GM18868 (cell line): Measurements from ENCODE around the gene KIRREL2.

ENCODE experiments used
- ATAC-seq: cut with Tn5 transposase; IDR thresholded peaks from one replicate; pipeline ENCODE4 v1.9.1; 2021; ENCODE audit warnings: mild to moderate bottlenecking, moderate library complexity; ENCODE audit not compliant: unreplicated experiment

The KIRREL2 gene

DNA sequence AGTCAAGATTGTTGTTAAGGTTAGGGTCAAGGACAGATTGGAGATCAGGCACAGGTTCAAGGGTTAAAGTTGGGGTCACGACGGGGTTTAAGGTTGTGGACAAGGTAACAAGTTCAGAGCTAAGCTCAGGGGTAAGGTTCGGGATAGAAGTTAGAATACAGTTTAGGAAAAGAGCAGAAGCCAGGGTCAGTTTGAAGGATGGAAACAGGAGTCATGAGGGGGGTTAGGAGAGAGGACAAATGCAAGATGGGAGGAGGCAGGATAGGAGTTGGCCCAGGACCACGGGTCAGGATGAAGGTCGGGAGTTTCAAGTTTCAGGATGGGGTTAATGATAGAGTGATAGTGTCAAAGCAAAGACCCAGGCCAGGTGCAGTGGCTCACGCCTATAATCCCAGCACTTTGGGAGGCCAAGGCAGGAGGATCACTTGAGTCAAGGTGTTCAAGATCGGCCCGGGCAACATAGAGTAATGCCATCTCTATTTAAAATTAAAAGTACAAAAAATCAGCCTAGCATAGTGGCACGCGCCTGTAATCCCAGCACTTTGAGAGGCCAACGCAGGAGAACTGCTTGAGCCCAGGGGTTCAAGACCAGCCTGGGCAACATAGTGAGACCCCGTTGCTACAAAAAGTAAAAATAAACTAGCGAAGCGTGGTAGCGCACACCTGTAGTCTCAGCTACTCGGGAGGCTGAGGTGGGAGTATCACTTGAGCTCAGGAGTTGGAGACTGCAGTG, 12.1 kb upstream of the KIRREL2 start:
- ATAC-seq, result no peak

DNA sequence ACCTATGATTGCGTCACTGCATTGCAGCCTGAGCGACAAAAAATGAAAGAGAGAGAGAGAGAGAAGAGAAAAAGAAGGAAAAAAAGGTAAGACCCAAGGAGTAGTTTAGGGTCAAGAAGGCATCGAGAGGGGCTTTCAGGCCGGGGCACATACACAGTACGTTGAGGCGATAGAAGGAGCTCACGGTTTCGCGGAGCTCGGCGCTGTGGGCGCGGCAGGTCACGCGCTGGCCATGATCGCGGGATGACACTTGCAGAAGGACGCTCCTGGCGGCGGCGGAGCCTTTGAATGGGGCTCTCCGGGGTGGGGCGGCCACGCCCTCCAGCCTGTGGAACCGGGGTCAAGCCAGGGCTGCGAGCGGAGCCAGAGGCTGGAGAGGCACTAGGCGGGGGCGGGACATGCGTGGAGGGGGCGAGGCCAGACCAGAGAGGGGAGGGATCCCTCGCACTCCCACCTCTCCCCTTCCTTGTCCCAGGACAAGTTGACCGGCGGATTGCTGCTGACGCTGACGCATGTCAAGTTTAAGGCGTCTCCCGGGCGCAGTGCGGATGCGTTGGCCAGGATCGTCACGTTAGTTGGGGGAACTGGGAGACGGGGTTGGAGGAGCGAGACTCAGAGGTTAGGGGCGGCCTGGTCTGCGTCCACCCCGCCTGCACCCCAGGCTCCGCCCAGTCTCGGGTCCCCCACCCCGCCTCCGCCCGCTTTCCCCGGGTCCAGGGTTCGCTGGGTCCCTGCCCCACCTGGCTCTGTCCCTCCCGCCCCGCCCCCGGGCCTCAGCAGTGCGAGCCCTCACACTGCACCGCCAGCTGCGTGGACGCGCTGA, 11.3 kb upstream of the KIRREL2 start:
- no peak for ATAC-seq

DNA sequence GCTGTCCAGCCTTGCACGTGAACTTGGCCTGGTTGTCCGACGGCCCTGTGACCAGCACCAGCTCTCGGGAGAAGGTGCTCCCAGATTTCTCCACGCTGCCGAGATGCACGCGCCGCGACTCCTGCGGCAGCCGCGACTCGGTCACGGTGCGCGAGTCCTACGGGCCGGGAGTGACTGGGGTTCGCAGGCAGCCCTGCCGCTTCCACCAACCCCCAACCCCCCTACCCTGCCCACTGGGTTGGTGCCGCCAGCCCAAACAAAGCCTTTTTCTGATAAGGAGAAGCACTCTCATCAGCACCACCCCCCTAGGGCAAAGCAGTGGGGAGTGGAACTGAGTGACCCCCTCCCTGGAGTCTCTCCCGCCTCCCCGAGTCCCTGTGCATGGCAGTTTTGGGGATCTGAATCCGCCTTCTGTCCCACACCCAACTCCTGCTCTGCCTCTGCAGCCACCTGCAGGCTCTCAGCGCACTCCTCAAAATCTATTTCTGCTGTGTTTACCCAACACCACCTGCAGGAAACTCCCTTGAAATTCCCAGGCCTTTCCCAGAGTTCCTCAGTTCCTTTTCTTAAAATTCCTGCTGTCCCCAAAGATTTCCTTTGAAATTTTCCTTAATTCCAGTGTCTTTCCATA, 10.6 kb upstream of the KIRREL2 start:
- no peak for ATAC-seq

- ATAC-seq, result no peak
Measured at GRCh38 chr19:35847911-35848310, 8.8 kb upstream of the KIRREL2 start.

GRCh38 chr19:35848486-35848885, 8.2 kb upstream of the KIRREL2 start:
- ATAC-seq, result no peak

GRCh38 chr19:35848919-35849505, 7.7 kb upstream of the KIRREL2 start:
- ATAC-seq, result no peak

- no peak for ATAC-seq
Measured at GRCh38 chr19:35851213-35852028, 5.3 kb upstream of the KIRREL2 start.

GRCh38 chr19:35852029-35852780, 4.5 kb upstream of the KIRREL2 start, which contains the start of gene NPHS1:
Gene NPHS1 (minus strand): TSS chr19:35852504. CDS start chr19:35851837, 667 bp downstream.
- ATAC-seq, result no peak

GRCh38 chr19:35853038-35853756, 3.5 kb upstream of the KIRREL2 start:
- no peak for ATAC-seq

DNA sequence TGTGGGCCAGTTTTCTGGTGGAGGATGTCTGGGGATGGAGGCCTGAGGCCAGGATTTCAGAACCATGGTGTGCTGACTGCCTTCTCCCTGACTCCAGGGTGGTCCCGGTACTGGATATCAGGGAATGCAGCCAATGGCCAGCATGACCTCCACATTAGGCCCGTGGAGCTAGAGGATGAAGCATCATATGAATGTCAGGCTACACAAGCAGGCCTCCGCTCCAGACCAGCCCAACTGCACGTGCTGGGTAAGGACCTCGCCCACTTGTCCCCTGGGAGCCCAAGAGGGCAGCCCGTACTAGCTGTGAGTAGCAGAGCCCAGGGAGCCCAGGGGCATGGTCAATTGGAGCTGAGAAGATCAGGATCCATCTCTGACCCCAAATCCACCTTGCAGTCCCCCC, 1.6 kb downstream of the KIRREL2 start:
- ATAC-seq, result no peak

DNA sequence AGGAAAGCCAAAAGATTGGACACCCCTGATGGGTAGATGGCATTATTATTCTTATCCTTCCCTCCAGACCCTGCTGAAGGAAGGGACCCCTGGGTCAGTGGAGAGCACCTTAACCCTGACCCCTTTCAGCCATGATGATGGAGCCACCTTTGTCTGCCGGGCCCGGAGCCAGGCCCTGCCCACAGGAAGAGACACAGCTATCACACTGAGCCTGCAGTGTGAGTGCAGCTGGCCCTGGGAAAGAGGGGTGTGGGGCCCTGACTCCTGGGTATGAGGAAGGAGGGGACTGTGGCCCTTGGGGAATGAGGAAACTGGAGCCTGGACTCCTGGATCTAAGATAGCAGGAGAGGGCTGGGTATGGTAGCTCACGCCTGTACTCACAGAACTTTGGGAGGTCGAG, 2.7 kb downstream of the KIRREL2 start:
- no peak for ATAC-seq

DNA sequence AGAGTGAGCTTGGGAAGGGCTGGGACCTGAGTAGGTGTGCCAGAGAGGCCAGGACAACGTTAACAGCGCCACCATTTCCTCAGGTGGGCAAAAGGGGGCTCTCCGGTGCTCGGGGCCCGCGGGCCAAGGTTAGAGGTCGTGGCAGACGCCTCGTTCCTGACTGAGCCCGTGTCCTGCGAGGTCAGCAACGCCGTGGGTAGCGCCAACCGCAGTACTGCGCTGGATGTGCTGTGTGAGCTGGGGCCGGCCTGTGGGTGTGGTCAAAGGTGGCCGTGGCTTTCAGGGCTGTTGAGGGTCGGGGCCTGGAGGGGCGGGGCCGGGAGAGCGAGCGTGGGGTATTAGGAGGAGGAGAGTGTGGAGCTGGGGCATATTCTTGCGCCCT, 3.7 kb downstream of the KIRREL2 start:
- no peak for ATAC-seq

DNA sequence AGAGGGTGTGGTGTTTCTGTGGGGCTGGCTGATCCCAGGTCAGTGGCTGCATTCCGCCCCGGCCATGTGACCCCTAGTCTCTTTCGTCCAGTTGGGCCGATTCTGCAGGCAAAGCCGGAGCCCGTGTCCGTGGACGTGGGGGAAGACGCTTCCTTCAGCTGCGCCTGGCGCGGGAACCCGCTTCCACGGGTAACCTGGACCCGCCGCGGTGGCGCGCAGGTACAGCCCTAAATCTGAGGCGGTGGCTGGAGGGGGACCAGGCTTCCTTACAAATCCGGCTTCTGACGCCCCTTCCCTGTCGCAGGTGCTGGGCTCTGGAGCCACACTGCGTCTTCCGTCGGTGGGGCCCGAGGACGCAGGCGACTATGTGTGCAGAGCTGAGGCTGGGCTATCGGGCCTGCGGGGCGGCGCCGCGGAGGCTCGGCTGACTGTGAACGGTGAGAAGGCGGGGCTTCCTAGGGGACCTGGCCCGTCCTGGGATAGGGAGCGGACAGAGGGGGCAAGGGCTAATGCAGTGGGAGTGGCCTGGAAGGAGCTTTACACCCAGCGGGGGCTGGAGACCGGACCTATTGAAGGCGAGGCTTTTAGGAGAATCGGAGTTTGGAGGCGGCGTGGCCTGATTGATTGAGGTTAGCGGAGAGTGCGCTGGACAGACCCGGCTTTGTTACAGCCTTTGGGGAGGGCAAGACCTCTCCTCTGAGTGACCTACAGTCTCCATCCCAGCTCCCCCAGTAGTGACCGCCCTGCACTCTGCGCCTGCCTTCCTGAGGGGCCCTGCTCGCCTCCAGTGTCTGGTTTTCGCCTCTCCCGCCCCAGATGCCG, 4.3 kb downstream of the KIRREL2 start:
- ATAC-seq, result no peak

DNA sequence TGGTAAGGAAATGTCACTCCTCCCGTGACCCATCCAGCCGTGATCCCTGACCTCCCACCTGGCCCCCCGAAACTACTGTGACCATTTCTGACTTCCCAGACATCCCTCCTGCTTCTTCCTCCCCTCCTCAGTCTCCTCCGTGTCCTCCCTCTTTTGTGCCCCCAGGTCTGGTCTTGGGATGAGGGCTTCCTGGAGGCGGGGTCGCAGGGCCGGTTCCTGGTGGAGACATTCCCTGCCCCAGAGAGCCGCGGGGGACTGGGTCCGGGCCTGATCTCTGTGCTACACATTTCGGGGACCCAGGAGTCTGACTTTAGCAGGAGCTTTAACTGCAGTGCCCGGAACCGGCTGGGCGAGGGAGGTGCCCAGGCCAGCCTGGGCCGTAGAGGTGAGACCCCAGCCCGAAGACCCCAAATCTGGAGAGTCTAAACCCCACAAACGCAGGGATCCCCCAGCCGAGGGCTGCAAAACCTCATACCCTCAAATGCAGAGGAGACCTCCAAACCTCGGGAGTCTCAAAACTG, 5.0 kb downstream of the KIRREL2 start:
- ATAC-seq, result no peak

DNA sequence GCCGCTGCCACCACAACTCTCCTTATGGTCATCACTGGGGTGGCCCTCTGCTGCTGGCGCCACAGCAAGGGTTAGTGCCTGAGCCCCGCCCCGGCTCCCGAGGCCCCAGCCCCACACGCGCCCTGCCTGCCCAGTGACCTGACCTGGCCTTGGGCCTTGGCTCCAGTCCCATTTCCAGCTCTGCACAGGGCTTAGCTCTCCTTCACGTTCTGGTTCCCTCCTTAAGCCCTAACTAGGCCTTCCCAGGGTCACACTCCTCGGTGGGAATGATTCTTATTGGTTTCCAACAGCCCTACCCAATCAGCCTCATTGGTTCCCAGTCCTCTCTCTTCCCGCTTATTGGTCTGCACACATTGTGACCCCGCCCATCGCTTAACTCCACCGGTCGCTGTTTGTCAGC, 5.8 kb downstream of the KIRREL2 start:
- no peak for ATAC-seq

- no peak for ATAC-seq
Measured at GRCh38 chr19:35863018-35863417, 6.3 kb downstream of the KIRREL2 start.

DNA sequence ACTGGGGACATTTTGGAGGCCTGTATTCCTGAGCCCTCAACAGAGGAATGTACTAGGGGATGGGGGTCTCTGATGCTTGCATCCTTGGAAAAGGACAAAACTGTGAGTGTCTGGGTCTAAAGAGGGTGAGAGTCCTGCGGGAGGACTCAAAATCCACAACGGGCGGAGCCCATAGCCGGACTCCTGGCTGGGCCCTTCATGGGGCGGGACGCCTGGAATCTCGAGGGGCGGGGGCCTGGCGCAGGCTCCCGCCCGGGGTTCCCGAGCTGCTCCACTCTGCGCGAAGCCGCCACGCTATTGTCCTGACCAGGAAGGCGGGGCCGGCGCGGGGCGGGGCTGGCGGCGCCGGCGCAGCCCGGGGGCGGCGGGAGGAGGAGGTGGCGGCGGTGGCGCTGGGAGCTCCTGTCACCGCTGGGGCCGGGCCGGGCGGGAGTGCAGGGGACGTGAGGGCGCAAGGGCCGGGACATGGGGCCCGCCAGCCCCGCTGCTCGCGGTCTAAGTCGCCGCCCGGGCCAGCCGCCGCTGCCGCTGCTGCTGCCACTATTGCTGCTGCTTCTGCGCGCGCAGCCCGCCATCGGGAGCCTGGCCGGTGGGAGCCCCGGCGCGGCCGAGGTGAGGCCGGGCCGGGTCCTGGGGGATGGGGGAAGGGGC, 11.6 kb downstream of the KIRREL2 start, which contains the start of gene APLP1:
Gene APLP1 (plus strand): TSS at position 403 of the 651 bp plus-strand sequence. CDS start 63 bp downstream, at position 466.
- no peak for ATAC-seq
